K562 (cell line): ENCODE data around the gene CNTD1. TPM values are rescaled to one million over a fixed set of nuclear protein-coding genes. Genes with fewer than 3 reads are reported as not detected.

Experiments used
- BHLHE40 ChIP-seq: IDR thresholded peaks from 2 replicates; pipeline ENCODE4 v1.6.1; 2011; ENCODE audit warnings: low read length, improper control_type of control experiment
- CBFA2T2 ChIP-seq: fragments of 450-650 bp; conservative IDR thresholded peaks from 2 replicates; pipeline ENCODE4 v1.6.1; 2017; ENCODE audit warnings: mild to moderate bottlenecking
- CHD1 ChIP-seq: fragments of 200-600 bp; sonication (generic); IDR thresholded peaks from one replicate; pipeline ENCODE4 v1.6.1; 2012; ENCODE audit warnings: mild to moderate bottlenecking, moderate library complexity, low read length, inconsistent platforms
- CREBBP ChIP-seq: IDR thresholded peaks from one replicate; pipeline ENCODE4 v1.6.1; 2012; ENCODE audit warnings: low read depth, mild to moderate bottlenecking, control low read depth, inconsistent platforms, low read length
- DACH1 ChIP-seq: fragments of 450-650 bp; IDR thresholded peaks from 2 replicates; pipeline ENCODE4 v1.6.1; 2018; ENCODE audit not compliant: partially characterized antibody
- DPF2 ChIP-seq: fragments of 450-650 bp; IDR thresholded peaks from 2 replicates; pipeline ENCODE4 v1.6.1; 2016
- FOXA1 ChIP-seq: fragments of 450-650 bp; IDR thresholded peaks from 2 replicates; pipeline ENCODE4 v1.6.1; 2016; ENCODE audit warnings: mild to moderate bottlenecking, borderline replicate concordance
- JUND ChIP-seq, 2 experiments: IDR thresholded peaks; 2 replicates in 1 of 2; 3 replicates in 1 of 2; pipeline ENCODE4 v1.6.1; 2011; ENCODE audit warnings: borderline replicate concordance in 2 of 2, low read depth in 2 of 2, low read length in 2 of 2, improper control_type of control experiment in 1 of 2, missing biosample characterization in 1 of 2, missing genetic modification characterization in 1 of 2, missing genetic modification reagents in 1 of 2
- KDM1A ChIP-seq, 2 experiments: fragments of 450-650 bp; IDR thresholded peaks; 2 replicates each; pipeline ENCODE4 v1.6.1; 2016; ENCODE audit warnings: mild to moderate bottlenecking in 2 of 2
- LCOR ChIP-seq: sonication (generic); formaldehyde crosslinking; IDR thresholded peaks from 2 replicates; pipeline ENCODE4 v1.8.0; 2022; ENCODE audit warnings: mild to moderate bottlenecking, missing genetic modification reagents
- OTX1 ChIP-seq: fragments of 450-650 bp; formaldehyde crosslinking; IDR thresholded peaks from 2 replicates; pipeline ENCODE4 v1.4.0; 2022; ENCODE audit warnings: mild to moderate bottlenecking
- RBM17 ChIP-seq: fragments of 200-400 bp; formaldehyde crosslinking; IDR thresholded peaks from 2 replicates; pipeline ENCODE4 v1.6.1; 2017; ENCODE audit warnings: low read depth, mild to moderate bottlenecking, low read length, borderline replicate concordance
- RUNX1 ChIP-seq: sonication (generic); IDR thresholded peaks from 2 replicates; pipeline ENCODE4 v1.6.1; 2016; ENCODE audit warnings: antibody characterized with exemption, low read depth
- STAG1 ChIP-seq: sonication (generic); formaldehyde crosslinking; IDR thresholded peaks from 2 replicates; pipeline ENCODE4 v1.5.0; 2020; ENCODE audit warnings: missing genetic modification reagents, borderline replicate concordance
- TAF7 ChIP-seq: fragments of 450-650 bp; IDR thresholded peaks from 2 replicates; pipeline ENCODE4 v1.6.1; 2016; ENCODE audit warnings: missing genetic modification characterization, missing compliant biosample characterization
- ZC3H4 ChIP-seq: sonication (generic); formaldehyde crosslinking; IDR thresholded peaks from 2 replicates; pipeline ENCODE4 v1.9.0; 2021; ENCODE audit warnings: missing genetic modification reagents, borderline replicate concordance
- ZKSCAN3 ChIP-seq: fragments of 250-450 bp; sonication (Bioruptor Pico); IDR thresholded peaks from 2 replicates; pipeline ENCODE4 v1.4.0; 2020
- ZNF24 ChIP-seq: fragments of 450-650 bp; IDR thresholded peaks from 2 replicates; pipeline ENCODE4 v1.6.1; 2016
- ZNF696 ChIP-seq: fragments of 250-450 bp; sonication (Bioruptor Pico); conservative IDR thresholded peaks from 2 replicates; pipeline ENCODE4 v1.4.0; 2020; ENCODE audit warnings: mild to moderate bottlenecking, moderate library complexity
- polyA plus RNA-seq, 8 experiments: library from polyadenylated mRNA; depleted of rRNA in 4 of 8; stranded (reverse) in 5 of 8; unstranded in 3 of 8; fragments of >200 nt; fragmentation: Nextera tagmentation in 2 of 8; fragmentation: Illumina TruSeq in 1 of 8; extraction: Ambion mirVana in 2 of 8; extraction: Trizol in 1 of 8; gene quantifications; 2 replicates each; pipeline versions ENCODE4 v1.2.1 to v1.2.3, GENCODE V29; 2011 to 2014; ENCODE audit warnings: inconsistent platforms in 1 of 8, missing spikeins in 1 of 8
- total RNA-seq, 7 experiments: library from RNA; depleted of rRNA in 6 of 7; stranded (reverse); fragments of >200 nt in 6 of 7; fragmentation: Illumina TruSeq in 2 of 7; extraction: Trizol in 2 of 7; gene quantifications; 2 replicates each; pipeline versions ENCODE4 v1.2.1 to v1.2.3, GENCODE V29; 2011 to 2021; ENCODE audit warnings: low replicate concordance in 1 of 7
- TF ChIP-seq, protein P1 (sequence below): IDR thresholded peaks from 2 replicates; pipeline ENCODE4 v1.6.1; 2011; ENCODE audit warnings: borderline replicate concordance, low read depth, mild to moderate bottlenecking, moderate library complexity, low read length; ENCODE audit not compliant: insufficient read depth, poor library complexity, severe bottlenecking
- TF ChIP-seq, protein P2 (sequence below): fragments of 450-650 bp; IDR thresholded peaks from 2 replicates; pipeline ENCODE4 v1.6.1; 2017; ENCODE audit warnings: antibody characterized with exemption, mild to moderate bottlenecking
- TF ChIP-seq, protein P3 (sequence below): fragments of 450-650 bp; formaldehyde crosslinking; IDR thresholded peaks from 2 replicates; pipeline ENCODE4 v1.4.0; 2020; ENCODE audit warnings: mild to moderate bottlenecking, moderate library complexity

CNTD1 gene
- total and polyA plus RNA-seq, 9 of the 15 experiments (the other 6 are each of a cell fraction or from before 2014, with no cell fraction given) = 0.12 to 0.86 (median 0.41) TPM; not detected in 1

DNA sequence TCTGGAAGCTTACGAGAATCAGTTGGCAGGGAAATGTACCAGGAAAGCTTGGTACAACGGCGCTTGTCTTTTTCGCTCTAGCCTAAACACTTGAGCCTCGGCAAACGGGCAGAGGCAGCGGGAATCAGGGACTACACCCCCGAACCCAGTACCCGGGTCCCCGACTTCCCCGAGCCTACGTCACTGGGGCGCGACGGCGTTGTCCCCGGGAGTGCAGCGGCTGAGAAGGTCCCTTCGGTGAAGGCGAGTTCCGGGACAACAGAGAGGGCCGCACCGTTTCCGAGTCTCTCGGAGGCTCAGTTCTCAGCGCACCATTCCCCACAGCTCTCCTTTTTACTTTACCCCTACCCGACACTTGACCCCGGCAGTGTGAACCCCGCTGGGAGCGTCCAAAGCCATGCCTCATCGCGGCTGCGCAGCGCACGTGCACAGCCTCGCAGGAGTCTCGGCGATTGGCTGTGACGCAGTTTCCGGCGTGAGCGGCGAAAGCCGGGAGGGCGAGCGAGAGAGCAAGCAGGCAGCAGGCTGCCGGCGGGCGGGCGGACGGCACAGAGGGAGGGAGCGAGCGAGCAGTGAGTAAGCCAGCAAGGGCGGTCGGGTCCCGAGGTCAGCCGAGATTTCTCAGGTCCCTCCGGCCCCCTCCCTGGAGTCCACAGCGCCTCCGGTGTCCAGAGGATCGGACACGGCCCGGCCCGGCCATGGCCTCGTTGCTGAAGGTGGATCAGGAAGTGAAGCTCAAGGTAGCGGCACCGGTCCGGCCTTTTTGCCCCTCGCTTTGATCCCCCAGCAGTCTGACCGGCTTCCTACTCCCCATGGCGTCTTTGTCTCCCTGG lies 34.5 kb downstream of the CNTD1 start, which contains the start of gene PSME3 (continued):
- TF ChIP-seq BHLHE40 (peak; percentile 100), ZC3H4 (CRISPR knock-in tag) (no peak), CHD1 (no peak), CREBBP (no peak), LCOR (CRISPR knock-in tag) (no peak), JUND (IDR thresholded peaks at IDR 0.05; ENCODE audit: borderline replicate concordance, low read depth, low read length) (peak; percentile 52), JUND (tag; IDR thresholded peaks at IDR 0.05; ENCODE audit: borderline replicate concordance, low read depth, low read length) (peak; percentile 16; the same call in 1 of the 3 replicates), DPF2 (peak; percentile 16; the same call in 1 of the 2 replicates), DACH1 (no peak), ZNF24 (no peak), STAG1 (CRISPR knock-in tag) (peak; percentile 31; the same call in 1 of the 2 replicates), KDM1A (IDR thresholded peaks at IDR 0.05) (peak; percentile 49 to 56; a peak in 2 of 4 replicates), CBFA2T2 (no peak; the same call in 1 of the 2 replicates), FOXA1 (no peak), TAF7 (tag) (no peak), RUNX1 (peak; percentile 45; the same call in 1 of the 2 replicates), ZNF696 (CRISPR knock-in tag) (no peak), OTX1 (no peak), RBM17 (no peak), ZKSCAN3 (CRISPR knock-in tag) (no peak)
- TF ChIP-seq, protein P1, sequence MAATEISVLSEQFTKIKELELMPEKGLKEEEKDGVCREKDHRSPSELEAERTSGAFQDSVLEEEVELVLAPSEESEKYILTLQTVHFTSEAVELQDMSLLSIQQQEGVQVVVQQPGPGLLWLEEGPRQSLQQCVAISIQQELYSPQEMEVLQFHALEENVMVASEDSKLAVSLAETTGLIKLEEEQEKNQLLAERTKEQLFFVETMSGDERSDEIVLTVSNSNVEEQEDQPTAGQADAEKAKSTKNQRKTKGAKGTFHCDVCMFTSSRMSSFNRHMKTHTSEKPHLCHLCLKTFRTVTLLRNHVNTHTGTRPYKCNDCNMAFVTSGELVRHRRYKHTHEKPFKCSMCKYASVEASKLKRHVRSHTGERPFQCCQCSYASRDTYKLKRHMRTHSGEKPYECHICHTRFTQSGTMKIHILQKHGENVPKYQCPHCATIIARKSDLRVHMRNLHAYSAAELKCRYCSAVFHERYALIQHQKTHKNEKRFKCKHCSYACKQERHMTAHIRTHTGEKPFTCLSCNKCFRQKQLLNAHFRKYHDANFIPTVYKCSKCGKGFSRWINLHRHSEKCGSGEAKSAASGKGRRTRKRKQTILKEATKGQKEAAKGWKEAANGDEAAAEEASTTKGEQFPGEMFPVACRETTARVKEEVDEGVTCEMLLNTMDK = no peak
- TF ChIP-seq, protein P2, sequence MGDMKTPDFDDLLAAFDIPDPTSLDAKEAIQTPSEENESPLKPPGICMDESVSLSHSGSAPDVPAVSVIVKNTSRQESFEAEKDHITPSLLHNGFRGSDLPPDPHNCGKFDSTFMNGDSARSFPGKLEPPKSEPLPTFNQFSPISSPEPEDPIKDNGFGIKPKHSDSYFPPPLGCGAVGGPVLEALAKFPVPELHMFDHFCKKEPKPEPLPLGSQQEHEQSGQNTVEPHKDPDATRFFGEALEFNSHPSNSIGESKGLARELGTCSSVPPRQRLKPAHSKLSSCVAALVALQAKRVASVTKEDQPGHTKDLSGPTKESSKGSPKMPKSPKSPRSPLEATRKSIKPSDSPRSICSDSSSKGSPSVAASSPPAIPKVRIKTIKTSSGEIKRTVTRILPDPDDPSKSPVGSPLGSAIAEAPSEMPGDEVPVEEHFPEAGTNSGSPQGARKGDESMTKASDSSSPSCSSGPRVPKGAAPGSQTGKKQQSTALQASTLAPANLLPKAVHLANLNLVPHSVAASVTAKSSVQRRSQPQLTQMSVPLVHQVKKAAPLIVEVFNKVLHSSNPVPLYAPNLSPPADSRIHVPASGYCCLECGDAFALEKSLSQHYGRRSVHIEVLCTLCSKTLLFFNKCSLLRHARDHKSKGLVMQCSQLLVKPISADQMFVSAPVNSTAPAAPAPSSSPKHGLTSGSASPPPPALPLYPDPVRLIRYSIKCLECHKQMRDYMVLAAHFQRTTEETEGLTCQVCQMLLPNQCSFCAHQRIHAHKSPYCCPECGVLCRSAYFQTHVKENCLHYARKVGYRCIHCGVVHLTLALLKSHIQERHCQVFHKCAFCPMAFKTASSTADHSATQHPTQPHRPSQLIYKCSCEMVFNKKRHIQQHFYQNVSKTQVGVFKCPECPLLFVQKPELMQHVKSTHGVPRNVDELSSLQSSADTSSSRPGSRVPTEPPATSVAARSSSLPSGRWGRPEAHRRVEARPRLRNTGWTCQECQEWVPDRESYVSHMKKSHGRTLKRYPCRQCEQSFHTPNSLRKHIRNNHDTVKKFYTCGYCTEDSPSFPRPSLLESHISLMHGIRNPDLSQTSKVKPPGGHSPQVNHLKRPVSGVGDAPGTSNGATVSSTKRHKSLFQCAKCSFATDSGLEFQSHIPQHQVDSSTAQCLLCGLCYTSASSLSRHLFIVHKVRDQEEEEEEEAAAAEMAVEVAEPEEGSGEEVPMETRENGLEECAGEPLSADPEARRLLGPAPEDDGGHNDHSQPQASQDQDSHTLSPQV = no peak
- TF ChIP-seq, protein P3, sequence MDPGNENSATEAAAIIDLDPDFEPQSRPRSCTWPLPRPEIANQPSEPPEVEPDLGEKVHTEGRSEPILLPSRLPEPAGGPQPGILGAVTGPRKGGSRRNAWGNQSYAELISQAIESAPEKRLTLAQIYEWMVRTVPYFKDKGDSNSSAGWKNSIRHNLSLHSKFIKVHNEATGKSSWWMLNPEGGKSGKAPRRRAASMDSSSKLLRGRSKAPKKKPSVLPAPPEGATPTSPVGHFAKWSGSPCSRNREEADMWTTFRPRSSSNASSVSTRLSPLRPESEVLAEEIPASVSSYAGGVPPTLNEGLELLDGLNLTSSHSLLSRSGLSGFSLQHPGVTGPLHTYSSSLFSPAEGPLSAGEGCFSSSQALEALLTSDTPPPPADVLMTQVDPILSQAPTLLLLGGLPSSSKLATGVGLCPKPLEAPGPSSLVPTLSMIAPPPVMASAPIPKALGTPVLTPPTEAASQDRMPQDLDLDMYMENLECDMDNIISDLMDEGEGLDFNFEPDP (CRISPR knock-in tag) = no peak
